CD4-positive, alpha-beta T cell treated with Interleukin-17A for 4 hours (primary cell): ENCODE data around the gene CDH11.

Experiments
- DNase-seq: peaks from one replicate; pipeline ENCODE4 v3.0.0-alpha.2; 2020; ENCODE audit warnings: mixed read lengths

The CDH11 gene

DNA sequence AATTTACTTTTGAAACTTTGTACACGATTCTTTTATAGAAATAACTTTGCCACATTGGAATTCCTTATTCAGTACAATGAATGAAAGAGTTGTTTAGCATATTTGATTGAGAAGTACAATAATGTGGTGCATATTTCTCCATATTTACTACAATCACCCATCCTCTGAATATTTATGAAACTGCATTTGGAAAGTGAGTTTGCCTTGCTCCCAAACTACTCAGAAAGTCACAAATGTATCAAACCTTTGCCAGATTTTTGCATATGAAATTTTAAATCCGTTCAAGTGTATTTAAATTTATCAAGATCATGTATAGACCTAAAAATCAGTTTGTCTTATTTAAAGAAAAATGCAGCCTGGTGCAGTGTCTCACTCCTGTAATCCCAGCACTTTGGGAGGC is 148.7 kb downstream of the CDH11 start:
- DNase-seq = no peak

DNA sequence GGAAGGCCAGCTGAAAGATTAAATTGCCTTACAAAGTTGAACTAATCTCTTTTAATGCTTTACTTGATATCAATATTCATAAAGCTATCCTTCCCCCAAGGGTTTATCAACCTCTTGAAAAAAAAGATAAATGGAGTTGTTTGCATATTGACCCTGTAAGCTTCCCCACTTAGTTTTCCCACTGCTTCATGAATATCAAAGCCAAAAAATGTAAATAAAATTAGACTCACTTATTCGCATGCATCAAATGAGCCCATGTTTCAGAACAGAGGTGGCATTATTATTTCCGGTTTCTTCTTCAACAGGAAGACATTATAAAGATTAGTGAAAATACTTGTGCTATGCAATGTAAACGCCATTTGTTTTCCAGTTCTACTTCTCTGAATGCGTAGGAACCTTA is 150.7 kb downstream of the CDH11 start:
- no peak for DNase-seq

DNA sequence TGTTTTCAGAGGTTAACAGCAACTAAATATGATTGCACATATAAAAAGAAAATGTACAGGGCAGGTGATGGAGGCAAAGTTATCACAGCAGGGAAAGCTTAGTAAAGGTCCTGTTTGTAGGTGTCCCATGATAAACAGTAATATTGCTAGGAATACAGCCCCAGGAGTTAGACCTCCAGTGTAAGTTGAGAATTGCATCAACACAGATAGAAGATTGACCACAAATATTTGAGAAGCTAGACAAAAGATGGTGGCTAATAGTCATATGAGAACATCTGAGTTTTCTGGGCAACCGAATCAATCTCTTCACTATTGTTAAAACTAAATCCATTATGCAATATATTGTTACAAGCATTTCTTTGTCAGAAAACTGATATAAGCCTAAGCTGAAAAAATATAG is 152.6 kb downstream of the CDH11 start:
- DNase-seq = no peak

DNA sequence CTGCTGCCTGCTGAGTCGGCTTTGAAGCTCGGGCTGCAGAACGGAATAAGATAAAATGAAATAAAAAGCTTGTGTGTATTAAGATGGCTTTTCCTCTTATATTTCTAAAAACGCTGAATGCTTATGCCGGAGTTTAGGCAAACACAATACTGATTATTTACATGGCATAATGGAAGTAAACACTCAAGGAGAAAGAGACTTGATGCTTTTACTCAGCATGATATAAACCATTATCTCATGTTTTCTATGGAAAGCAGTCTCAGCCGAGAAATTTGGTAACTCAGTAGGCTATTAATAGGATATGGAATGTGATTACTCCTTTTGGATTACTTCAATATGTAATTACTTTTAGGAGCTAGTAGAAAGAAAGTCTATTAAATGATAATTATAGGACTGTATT is 153.3 kb downstream of the CDH11 start:
- no peak for DNase-seq

DNA sequence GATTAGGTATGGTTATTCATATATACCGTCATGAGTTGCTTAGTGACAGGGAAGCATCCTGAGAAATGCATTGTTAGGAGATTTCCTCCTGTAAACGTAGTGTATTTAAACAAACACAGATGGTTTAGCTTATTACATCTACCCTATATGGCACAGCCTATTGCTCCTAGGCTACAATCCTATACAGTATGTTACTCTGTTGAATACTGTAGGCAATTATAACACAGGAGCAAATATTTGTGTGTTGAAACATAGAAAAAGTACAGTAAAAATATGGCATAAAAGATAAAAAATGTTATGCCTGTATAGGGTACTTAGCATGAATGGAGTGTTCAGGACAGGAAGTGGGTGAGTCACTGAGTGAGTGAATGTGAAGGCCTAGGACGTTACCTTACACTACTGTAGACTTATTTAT is 157.7 kb downstream of the CDH11 start:
- no peak for DNase-seq

DNA sequence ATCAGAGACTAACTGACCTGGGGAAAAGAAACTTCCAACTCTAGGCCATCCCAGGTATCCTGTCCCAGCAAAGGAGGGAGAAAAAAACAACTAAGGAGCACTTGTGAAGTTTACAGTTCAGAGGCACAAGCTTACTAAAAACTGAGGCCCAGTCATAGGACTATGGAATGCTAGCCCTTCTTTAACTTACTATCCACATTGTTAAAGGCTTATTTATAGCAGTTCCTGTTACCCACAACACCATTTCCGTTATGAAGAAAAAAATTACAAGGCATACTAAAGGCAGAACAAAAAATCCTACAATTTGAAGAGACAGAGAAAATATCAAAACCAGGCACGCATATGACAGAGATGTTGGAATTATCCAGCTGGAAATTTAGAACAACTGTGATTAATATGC is 159.1 kb downstream of the CDH11 start:
- no peak for DNase-seq

DNA sequence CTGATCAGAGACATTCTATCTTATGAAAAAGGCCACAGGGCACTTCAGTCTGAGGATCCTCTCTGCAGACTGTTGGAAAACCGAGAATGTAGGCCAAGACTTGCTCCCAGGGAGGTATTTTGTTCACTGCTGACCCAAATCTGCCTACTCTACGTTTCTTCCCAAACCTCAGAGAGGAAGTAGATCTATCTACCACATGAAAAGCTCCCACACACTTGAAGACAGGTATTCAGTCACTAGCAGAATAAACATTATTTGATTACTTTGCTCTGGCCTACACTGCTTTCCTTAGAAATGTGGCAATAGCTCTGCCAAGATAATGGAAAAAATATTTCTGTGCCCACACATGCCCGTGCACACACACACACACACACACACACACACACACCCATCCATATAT is 164.6 kb downstream of the CDH11 start:
- no peak for DNase-seq

DNA sequence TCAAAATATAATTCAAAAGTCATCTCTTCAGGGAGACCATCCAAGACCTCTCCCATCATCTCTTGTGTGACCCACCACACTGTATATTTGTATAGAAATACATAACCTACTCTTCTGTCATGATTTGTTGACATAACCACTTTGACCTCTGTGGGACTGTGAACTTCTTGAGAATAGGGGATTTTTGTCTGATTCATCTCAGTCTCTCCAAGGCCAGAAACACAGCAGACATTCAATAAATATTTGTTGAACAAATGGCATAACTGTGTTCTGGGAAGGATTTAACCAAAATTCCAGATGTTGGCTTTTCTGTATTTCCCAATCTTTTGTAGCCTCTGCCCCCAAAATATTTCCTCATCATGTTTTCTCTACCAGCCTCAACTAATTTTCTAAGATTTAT is 169.7 kb downstream of the CDH11 start:
- no peak for DNase-seq

DNA sequence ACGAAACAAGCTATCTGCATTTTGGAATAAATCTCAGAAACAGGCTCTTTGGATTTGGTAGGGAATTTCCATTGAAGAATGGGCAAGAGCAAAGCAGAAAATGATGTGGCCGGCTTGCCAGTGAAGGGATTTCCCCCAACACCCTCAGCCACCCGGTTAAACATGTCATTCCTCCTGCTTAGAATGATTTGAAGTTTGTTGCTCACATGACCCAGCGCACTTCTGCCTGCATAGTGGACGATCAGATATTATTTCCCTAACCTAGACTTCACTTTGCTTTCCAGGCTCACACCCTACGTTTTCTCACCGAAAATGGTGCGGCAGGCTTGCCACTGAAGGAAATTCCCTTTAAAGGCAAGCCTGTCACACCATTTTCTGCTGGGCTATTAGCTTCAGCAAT is 170.7 kb downstream of the CDH11 start:
- no peak for DNase-seq

DNA sequence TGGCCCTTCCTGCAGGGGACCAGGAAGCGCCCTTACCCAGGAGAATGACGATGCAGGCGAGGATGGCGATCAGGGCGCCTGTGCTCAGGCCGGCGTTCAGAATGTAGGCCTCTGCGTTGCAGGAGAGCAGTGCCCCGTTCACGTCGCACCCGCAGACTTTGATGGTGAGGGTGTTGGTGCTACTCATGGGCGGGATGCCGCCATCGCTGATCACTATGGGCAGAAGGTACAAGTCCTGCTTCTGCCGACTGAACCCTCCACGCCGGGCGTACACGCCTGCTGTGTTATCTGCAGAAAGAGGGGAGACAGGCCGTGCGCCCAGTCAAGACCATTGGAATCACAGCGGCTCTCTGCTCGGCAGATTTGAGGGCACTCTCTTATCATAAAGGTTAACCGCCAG is 171.1 kb downstream of the CDH11 start:
- no peak for DNase-seq

DNA sequence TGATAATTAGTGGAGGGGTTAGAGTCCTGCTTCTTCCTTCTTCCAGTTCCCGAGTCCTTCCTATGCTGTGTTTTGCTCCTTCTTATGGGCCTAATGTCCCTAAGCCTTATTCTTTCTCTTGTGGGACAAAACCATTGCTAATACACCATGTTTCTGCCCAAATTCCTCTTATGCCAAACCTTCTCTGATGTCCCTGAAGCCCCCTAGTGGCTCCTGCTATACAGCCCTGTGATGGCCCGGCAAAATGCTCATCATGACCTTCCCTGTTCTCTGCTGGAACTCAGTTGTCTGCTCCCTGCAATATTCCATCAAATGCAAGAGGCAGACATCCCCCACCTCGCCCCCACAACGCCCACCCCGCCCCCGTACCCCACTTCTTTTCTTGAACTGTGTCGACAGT is 171.6 kb downstream of the CDH11 start:
- DNase-seq = no peak

DNA sequence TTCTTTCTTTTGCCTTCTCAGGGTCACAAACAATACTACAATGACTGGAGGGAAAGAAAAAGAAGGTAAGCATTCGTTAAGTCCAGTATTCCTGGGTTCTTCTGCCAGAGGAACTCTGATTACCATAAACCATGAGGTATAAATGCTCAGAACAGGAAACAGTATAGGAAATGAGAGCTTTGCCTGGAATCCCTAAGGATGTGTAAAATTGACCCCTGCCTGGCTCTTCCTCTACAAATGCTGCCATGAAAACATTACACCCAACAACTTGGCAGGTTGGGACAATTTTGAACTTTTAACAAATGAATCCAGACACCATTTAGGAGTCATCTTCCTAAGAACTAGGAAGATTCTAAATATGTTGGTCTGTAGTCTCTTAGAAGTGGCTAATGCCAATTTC is 173.8 kb downstream of the CDH11 start:
- no peak for DNase-seq

DNA sequence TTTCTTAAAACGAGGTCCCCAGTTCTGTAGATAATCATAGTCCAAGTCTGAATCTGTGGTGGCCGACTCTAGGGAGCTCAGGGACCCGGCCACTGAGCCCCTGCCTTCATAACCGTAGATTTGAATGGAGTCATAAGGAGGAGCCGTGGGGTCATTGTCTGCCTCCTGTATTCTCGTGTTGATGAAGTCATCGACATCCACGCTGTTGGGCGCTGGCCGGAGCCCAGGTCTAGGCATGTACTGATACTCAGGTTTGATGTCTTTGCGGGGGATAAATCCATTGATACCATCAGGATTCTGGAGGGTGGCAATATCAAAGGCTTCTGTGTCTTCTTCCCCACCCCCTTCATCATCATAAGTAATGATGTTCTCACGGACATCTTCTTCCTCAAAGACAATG is 174.2 kb downstream of the CDH11 start:
- no peak for DNase-seq

DNA sequence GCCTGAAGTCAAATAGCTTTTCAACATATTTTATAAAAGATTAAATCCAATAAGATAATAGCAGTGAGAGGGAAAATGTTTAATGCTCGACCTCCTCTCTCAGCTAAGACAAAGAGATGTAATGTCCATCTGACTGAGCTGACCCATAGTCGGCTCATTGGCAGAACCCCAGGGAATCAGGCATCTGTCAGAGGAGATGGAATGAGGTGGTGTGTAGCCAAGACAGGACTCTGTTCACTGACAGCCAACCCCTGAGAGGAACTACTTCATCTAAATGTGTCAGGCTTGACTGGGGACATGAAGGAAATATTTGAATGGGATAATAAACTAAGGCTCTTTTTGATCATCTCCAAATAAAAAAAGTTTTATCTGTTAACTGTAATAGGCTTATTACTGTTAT is 188.0 kb downstream of the CDH11 start:
- no peak for DNase-seq

DNA sequence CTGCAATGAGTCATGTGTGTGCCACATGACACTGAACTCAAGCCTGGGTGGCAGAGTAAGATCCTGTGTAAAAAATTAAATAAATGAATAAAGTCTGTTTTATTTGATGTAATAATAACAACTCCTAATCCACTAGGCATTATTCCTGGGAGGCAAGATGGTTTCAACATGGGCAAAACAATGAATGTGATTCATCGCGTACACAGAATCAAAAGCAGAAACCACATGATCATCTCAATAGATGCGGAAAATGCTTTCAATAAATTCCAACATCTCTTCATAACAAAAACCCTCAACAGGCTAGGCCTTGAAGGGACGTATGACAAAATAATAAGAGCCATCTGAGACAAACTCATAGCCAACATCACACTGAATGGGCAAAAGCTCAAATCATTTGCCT is 195.4 kb downstream of the CDH11 start:
- no peak for DNase-seq

DNA sequence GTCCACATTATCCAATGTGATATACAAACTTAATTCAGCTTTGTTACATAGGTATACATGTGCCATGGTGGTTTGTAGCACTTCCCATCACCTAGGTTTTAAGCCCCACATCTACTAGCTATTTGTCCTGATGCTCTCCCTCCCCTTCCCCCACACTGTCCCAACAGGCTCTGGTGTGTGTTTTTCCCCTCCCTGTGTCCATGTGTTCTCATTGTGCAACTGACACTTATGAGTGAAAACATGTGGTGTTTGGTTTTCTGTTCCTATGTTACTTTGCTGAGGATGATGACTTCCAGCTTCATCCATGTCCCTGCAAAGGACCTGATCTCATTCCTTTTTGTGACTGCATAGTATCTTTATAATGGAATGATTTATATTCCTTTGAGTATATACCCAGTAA is 196.7 kb downstream of the CDH11 start:
- DNase-seq = no peak

DNA sequence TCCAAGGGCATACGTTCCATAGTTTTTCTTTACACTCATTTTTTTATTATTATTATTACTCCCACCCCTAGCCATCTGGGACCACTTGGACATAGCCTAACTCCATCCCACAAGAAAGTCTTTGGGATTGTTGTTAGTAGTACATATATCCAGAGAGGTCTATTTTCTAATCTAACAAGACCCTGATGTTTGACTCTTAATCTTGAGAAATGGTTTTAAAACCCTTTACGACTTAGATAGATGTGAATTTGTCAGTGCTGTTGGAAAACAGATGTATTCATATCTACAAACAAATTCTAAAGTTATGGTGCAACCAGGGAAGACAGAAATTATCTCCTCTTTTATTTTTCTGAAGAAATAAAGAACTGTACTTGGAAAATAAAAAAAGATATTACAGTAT is 197.8 kb downstream of the CDH11 start:
- DNase-seq = no peak

DNA sequence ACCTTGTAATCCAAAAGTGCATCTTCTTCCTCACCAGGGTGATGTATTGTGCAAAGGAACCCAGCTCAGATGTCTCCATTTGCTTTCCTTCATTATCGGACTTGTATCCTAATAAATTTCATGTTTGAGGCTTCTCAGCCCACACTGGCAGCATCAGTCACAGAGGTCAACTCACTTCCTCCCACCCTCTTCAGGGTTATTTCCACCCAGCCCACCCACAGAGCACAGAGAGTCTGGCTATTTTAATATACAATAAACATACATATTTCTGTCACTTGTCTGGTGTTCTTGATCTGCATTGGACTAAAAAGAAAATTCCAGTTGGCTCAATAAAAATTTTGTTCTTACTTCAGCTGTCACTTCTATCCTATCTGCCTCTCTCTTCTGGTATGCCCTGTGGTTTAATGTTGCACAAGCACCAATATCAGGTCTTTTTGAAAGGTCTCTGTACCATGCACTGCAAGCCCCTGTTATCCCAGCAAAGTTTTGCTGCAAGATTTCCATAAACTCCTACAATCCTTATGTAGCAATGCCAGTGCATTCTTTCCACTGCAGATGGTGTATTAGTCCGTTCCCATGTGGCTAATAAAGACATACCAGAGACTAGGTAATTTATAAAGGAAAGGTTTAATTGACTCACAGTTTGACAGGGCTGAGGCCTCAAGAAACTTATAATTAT is 201.8 kb downstream of the CDH11 start:
- no peak for DNase-seq

DNA sequence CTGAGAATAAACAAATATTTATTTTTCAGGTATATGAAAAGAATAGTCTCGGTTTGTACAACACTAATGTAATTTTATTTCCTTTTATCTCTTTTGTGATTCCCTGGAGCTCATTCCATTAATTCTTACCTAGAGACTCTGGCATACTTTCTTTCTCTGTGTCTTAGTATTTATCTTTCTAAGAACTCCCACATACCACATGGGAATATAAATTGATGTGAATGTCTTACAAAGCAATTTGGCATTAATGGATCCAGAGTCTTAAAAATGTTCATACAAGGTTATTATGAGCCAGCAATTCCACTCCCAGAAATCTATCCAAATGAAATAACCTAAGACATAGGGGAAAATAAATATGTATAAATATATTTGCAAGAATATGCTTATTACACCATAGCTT is 202.7 kb downstream of the CDH11 start:
- DNase-seq = no peak

DNA sequence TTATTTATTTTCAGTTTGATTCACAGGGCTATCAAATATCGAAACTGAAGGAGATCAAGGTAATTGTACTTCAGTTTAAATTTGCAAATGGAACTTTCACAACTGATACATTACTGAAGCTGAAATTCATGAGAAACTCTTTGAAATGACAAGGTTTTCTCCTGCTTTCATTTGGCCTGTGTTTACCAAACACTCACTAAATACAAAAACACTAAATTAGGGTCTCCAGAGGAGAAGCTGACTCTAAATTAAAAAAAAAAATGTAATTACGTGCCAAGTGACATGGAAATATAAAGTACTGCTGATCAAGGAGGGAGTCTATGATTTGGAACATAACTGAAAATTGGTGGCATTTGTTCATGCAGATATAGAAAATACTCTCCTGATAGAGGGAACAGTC is 205.8 kb downstream of the CDH11 start:
- DNase-seq = no peak

DNA sequence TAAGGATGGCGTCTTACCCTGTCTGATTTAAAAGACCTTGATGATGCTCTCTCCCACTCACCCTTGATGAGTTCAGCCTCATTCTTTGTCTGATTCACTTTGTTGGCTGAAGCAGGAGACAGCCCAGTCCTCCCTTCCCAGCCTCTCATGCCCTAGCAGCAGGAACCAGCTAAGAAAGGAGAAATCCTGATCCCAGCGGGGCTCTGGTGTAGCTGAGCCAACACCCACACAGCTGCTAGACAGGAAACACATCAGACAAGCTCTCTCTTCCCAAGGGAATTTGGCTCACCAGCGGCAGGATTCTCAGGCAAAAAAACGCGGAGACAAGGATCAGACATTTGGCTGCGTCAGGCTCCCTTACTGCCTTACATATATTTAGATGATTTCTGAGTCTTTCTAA is 211.5 kb downstream of the CDH11 start:
- no peak for DNase-seq

DNA sequence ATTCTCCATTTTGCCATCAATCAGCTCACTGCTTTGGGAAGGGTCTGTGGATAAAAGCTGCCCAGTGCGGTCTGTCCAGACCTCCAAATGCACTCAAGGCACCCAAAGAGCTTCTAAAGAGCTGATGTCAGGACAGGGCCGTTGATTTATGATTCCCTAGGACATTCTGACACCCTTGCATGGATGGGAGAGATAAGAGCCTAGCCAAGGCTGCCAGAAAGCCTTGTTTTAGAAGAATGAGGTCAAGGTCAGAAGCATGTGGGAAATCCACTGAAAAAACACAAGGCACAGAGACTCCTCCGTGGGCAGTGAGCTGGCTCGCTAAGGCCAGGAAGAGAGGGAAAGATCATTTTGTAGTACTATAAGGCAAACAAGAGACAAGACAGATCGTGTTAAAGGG is 214.0 kb downstream of the CDH11 start:
- no peak for DNase-seq

DNA sequence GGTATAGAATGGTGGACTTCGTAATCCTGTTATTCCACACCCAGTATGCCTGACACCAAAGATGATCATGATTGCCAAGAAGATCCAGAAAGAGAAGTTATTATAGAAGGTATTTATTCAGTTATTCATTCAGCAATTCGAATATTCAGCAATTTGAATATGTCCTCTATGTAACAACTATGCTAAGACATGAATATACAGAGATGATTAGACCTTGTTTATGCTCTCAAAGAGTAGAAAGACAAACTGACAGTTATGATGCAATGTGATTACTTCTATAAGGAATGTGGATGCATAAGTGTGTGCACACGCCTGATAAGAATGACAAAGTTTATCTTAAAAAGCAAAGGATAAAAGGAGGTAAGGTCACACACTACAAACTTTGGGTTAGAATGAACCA is 218.1 kb downstream of the CDH11 start:
- DNase-seq = no peak

DNA sequence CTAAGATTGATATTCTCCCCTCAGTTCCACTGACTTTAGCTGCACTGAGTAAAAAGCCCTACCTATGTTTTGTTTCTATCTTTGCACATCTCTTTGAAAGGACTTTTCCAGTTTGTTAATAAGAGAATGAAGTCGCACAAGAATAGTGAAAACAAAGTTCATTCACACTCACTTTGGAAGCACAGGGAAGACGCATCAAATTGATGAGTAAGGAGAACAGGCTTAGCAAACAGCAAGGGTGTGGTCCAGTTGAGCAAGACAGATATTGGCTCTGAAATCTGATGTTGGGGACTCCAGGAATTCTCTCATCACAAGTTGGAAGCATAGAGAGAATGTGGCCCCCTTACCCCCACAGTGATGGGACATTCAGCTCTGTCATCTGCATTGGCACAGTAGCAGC is 221.3 kb downstream of the CDH11 start:
- no peak for DNase-seq

DNA sequence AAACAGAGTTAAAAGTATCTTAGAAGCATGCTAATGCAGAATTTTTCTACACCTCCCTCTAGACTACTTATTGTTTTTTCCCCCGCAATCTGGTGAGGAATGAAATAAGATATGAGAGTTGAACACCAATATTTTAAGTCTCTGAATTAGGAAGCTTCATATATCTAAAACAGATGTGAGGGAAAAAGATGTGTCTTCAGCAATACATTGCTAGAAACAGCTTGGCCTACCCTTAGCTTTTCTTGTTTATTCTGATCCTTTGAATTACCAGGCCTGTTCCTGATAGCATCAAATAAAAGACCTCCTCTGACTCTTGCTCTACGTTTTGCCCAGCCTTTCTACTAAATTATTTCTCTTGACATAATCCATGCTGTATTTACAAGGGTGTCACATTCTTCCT is 221.8 kb downstream of the CDH11 start:
- DNase-seq = no peak

DNA sequence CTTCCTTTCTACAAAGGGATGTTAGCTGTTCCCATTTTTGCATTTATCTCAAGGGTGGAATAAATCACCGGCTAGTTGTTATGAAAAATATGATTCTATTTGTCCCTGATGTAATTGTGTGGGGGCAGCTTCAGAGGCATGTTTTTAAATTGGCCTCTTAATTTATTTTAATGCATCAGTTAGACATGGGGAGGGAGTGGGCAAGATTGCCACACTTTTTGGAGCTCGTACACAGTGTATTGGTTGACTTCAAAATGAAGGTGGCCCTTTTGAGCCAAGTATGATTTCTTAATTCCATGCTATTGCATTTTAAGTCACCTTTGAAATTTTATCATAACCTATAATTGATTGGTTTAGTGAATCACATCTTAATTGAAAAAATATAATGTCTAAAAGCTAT is 223.7 kb downstream of the CDH11 start:
- no peak for DNase-seq
